Subcutaneous adipose tissue (tissue), 4 donors: Measurements from ENCODE around the gene HES2. TPM values are rescaled to one million over a fixed set of nuclear protein-coding genes. Genes with fewer than 3 reads are reported as not detected.

Source experiments
- total RNA-seq, 4 donors: library from RNA; depleted of rRNA; stranded (reverse); fragments of >200 nt; gene quantifications; one replicate each; pipeline ENCODE4 v1.1.0, GENCODE V29; 2016
- TF ChIP-seq, protein P1 (sequence below): fragments of 450-650 bp; IDR thresholded peaks from one replicate; pipeline ENCODE4 v1.5.1; 2016; ENCODE audit warnings: low read depth, mild to moderate bottlenecking, control low read depth, antibody characterized with exemption, moderate library complexity

The HES2 gene
- total RNA-seq, 4 donors from 2014 or later = under 0.01 to 0.19 (median 0.17) TPM; not detected in 1

DNA sequence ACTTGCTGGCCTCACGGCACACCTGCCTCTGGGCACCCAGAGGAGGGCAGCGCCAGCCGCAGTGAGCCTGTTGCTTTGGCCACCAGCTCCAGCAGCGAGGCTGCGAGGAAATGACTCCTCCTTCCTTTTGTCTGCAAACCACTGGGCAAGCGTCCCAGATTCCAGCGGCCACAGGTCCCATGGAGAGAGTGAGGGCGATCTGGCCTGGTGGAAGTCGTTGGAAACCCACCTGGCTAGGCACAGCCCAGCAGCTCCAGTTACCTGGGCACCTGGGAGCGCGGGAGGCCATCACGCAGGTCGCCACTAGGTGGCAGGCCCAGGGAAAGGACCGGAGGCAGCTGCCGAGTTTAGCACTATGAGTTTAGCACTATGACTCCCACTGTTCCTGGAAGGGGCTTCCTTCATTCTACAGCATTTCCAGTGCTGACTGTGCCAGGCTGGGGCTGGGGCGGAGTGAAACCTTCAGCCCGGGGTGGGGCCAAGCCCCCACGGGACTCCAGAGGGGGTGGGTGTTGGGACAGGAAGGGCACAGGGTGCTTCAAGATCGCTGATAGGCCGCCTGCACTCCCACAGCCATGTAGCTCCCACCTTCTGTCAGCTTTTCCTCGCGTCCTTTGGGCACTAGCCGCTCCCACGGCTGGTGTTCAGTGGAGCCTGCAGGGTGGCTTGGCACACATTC lies 3.7 kb upstream of the HES2 start:
- TF ChIP-seq, protein P1, sequence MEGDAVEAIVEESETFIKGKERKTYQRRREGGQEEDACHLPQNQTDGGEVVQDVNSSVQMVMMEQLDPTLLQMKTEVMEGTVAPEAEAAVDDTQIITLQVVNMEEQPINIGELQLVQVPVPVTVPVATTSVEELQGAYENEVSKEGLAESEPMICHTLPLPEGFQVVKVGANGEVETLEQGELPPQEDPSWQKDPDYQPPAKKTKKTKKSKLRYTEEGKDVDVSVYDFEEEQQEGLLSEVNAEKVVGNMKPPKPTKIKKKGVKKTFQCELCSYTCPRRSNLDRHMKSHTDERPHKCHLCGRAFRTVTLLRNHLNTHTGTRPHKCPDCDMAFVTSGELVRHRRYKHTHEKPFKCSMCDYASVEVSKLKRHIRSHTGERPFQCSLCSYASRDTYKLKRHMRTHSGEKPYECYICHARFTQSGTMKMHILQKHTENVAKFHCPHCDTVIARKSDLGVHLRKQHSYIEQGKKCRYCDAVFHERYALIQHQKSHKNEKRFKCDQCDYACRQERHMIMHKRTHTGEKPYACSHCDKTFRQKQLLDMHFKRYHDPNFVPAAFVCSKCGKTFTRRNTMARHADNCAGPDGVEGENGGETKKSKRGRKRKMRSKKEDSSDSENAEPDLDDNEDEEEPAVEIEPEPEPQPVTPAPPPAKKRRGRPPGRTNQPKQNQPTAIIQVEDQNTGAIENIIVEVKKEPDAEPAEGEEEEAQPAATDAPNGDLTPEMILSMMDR = no peak

DNA sequence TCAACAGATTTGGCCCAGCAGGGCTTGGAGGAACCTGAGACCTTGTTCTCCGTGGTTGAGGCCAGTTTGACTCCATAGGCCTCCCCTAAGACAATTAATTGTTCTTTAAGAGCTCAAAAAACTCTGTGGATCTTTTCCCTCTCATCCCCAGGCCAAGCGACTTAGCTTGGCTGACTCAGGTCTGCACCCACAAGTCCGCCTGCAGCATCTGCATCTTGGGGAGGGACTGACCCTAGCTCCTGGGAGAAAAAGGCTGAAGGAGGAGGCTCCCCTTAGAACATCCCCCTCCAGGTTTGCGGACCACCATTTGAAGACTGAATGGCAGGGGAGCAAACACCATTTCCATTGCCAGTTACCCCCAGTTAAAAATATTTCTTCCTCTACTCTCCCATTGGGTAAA lies 1.5 kb upstream of the HES2 start:
- TF ChIP-seq, protein P1 = no peak

DNA sequence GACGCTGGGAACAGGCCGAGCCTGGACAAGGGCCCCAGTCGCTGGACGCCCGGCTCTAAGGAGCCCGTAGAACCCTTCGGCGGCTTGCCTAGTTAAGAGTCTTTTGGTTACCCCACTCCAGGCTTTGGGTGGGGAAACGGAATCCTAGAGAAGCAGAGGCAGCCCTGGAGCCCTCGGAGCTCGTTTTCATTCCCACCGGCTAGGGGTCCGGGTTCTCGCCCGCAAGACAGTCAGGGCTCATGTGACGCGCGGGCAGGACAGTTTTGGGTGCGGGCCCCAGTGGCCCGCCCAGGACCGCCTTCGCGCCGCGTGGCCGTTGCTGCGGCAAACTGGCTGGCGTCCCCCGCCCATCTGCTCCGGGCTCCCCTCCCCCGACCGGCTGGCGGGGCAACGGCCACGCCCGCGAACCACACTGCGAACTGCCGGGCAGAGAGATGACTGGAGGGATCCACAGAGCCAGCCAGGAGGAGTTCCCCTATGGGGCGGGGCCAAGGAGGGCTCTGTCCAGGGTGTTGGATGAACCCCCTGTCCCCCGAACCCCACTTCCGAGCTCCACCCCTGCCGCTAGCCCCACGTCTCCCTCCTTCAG lies 829 bp upstream of the HES2 start:
- TF ChIP-seq, protein P1 = no peak

DNA sequence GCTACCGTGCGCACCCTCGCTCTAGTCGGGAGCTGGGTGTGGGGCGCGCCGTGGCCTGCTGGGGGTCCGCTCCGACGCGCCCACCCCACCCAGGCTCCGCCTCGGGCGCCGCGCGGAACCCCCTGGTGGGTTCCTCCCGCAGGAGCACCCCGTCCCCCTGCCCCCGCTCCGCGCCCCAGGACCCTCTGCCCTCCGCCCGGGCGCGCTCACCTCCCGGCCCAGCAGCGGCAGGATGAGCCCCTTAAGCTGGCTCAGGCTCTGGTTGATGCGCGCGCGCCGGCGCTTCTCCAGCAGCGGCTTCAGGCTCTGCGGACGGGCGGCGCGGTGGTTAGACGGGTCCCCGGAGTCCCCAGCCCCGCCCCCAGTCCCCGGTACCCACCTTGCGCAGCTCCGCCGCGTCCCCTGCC lies 319 bp downstream of the HES2 start:
- TF ChIP-seq, protein P1 = no peak

DNA sequence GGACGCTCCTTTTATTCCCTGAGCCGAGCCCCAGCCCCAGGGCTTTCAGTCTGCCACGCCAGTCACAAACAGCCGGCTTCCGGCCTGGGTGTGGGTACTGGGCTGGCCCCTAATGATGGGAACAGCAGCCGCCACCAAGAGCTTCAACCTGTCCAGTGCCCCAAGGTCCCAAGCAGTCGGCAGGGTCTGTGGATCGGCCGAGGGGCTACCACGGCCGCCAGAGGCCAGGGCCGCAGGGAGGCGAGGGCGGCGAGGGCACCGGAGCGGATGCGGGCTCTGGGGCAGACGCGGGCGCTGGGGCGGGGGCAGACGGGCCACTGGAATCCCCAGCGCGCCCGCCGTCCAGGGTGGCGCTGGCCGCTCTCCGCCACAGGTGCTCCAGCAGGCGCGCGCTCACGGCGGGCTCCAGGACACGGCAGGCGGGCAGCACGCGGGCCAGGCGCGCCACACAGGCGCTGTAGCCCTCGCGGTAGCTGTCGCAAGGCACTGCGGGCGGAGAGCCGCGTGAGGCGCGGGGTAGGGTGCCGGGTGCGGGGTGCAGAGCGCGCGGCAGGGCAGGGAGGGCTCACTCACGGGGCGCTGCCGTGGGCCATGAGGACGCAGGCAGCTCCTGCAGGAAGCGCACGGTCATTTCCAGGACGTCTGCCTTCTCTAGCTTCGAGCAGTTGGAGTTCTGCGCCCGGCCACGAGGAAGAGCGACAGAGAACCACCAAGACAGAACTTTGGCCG lies 887 bp downstream of the HES2 start:
- TF ChIP-seq, protein P1 = no peak

DNA sequence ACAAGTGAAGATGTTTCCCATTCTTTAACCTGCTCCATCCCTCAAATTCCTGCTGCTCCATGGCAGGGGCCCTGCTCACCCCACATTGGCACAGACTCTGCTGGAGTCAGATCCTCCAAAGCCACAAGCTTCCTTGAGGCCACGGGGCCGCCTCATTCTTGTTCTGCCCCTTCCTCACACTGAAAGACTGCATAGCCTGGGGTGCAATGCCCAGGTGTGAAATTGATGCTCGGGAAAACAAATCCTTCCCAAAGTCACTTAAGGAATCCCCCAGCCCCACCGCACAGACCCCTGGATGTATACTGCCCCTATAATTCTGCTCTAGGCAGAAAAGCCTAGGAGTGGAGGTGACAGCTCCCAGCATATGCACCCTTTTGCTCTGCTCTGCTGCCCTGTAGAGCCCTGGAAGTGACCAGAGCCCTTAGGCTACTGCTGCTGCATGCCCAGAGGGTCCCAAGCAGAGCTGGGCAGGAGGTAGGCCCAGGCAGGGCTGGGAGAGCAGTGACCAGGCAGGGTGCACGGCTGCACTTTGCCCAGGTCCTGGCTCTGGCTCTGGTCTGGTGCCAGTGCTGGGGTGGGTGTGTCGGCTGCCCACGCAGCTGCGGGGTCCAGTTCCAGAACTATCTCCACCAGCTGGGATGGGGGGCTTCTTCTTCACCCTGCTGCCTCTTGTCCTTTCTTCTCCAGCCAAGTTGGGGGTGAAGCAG lies 1.6 kb downstream of the HES2 start:
- TF ChIP-seq, protein P1 = no peak

DNA sequence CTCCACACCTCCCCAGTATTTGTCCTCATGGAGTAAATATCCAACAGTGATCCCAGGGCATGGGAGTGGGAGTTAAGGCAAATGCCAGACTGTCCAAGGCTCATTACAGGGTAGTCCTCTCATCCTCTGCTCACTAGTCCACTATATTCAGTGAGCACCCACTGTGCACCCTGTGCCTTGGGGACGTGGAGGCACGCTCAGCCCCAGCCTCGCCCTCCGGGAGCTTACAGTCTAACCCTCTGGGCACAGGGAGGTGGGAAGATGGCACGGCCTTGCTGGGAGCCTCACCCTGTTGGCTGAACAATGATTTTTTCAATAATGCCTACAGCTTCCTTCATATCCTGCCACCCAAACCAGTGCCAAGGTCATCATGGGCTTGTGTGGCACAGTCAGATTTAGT lies 2.8 kb downstream of the HES2 start:
- TF ChIP-seq, protein P1 = no peak
